MM.1S (cell line): ENCODE measurements around the gene PPME1.

ENCODE experiments used
- DNase-seq: peaks from one replicate; pipeline ENCODE4 v3.0.0-alpha.2; 2015
- H2AFZ ChIP-seq: fragments of 300-600 bp; sonication (generic); 2 replicates; pipeline ENCODE4 v1.6.0; 2016; ENCODE audit warnings: antibody characterized with exemption, low read length
- H3F3A ChIP-seq: fragments of 300-600 bp; sonication (generic); 2 replicates; pipeline ENCODE4 v1.6.1; 2016; ENCODE audit warnings: mild to moderate bottlenecking, antibody characterized with exemption, low read length, moderate library complexity, mixed read lengths; ENCODE audit not compliant: insufficient read depth
- H3K27ac ChIP-seq: fragments of 300-600 bp; sonication (generic); 2 replicates; pipeline ENCODE4 v1.5.1; 2016; ENCODE audit warnings: mild to moderate bottlenecking, low read length
- H3K27me3 ChIP-seq: fragments of 300-600 bp; sonication (generic); replicated peaks from 2 replicates; pipeline ENCODE4 v1.6.0; 2016; ENCODE audit warnings: low read length; ENCODE audit not compliant: insufficient read depth
- H3K36me3 ChIP-seq: fragments of 300-600 bp; sonication (generic); replicated peaks from 2 replicates; pipeline ENCODE4 v1.6.1; 2016; ENCODE audit warnings: mild to moderate bottlenecking, low read length, mixed read lengths; ENCODE audit not compliant: insufficient read depth
- H3K4me1 ChIP-seq: fragments of 300-600 bp; sonication (generic); 2 replicates; pipeline ENCODE4 v1.6.1; 2016; ENCODE audit warnings: low read length, mixed read lengths
- H3K4me2 ChIP-seq: fragments of 300-600 bp; sonication (generic); 2 replicates; pipeline ENCODE4 v1.6.0; 2016; ENCODE audit warnings: low read depth, low read length
- H3K4me3 ChIP-seq: fragments of 300-600 bp; sonication (generic); 2 replicates; pipeline ENCODE4 v1.5.1; 2016; ENCODE audit warnings: low read length, mixed read lengths
- H3K79me2 ChIP-seq: fragments of 300-600 bp; sonication (generic); 2 replicates; pipeline ENCODE4 v1.6.1; 2016; ENCODE audit warnings: mixed run types, low read length, mixed read lengths
- H3K9ac ChIP-seq: fragments of 300-600 bp; sonication (generic); 2 replicates; pipeline ENCODE4 v1.6.1; 2016; ENCODE audit warnings: low read length, mixed read lengths
- H3K9me2 ChIP-seq: fragments of 300-600 bp; sonication (generic); replicated peaks from 2 replicates; pipeline ENCODE4 v1.6.1; 2016; ENCODE audit warnings: mild to moderate bottlenecking, low read length, mixed read lengths; ENCODE audit not compliant: insufficient read depth
- H3K9me3 ChIP-seq: fragments of 300-600 bp; sonication (generic); replicated peaks from 2 replicates; pipeline ENCODE4 v1.6.1; 2016; ENCODE audit warnings: mild to moderate bottlenecking, low read length, mixed read lengths; ENCODE audit not compliant: insufficient read depth
- H4K20me1 ChIP-seq: fragments of 300-600 bp; sonication (generic); 2 replicates; pipeline ENCODE4 v1.6.1; 2016; ENCODE audit warnings: mild to moderate bottlenecking, low read length, moderate library complexity, mixed read lengths; ENCODE audit not compliant: insufficient read depth
- CTCF ChIP-seq: fragments of 300-600 bp; sonication (generic); IDR thresholded peaks from 2 replicates; pipeline ENCODE4 v1.5.1; 2016; ENCODE audit warnings: antibody characterized with exemption, low read length, mixed read lengths
- EZH2 ChIP-seq: fragments of 300-600 bp; sonication (generic); optimal IDR thresholded peaks from 2 replicates; pipeline ENCODE3; 2017; ENCODE audit warnings: low read depth, mild to moderate bottlenecking, antibody characterized with exemption, low read length, mixed read lengths
- EZH2phosphoT487 ChIP-seq: fragments of 300-600 bp; sonication (generic); IDR thresholded peaks from 2 replicates; pipeline ENCODE4 v1.6.1; 2018; ENCODE audit warnings: antibody characterized with exemption, low read length

PPME1 gene

GRCh38 chr11:74171630-74171968, 510 bp downstream of the PPME1 start:
- H3K4me2 ChIP-seq: peak overlapping the region; percentile 85
- no peaks in the 10 kb centered on the region for H4K20me1 ChIP-seq
- H3F3A ChIP-seq: 0 out of 2 replicates have a peak, but pooled peaks cover 4% of the 10 kb centered on the region
- peak overlapping the region; percentile 74 for H3K9ac ChIP-seq
- no peaks in the 10 kb centered on the region for H3K27me3 ChIP-seq
- peaks cover 4% of the 10 kb centered on the region; the same call in 1 of the 2 replicates for H3K36me3 ChIP-seq
- no peak for TF ChIP-seq EZH2
- no peak for TF ChIP-seq EZH2phosphoT487
- no peak for TF ChIP-seq CTCF
- H2AFZ ChIP-seq: peak overlapping the region; percentile 91
- DNase-seq: no peak
- H3K4me1 ChIP-seq: peaks cover 6% of the 10 kb centered on the region; the same call in 1 of the 2 replicates
- H3K9me3 ChIP-seq: no peaks in the 10 kb centered on the region
- H3K9me2 ChIP-seq: no peaks in the 10 kb centered on the region
- H3K27ac ChIP-seq: peak overlapping the region; percentile 62; the same call in 1 of the 2 replicates
- peak overlapping the region; percentile 90 for H3K4me3 ChIP-seq
- peaks cover 45% of the 10 kb centered on the region for H3K79me2 ChIP-seq

DNA sequence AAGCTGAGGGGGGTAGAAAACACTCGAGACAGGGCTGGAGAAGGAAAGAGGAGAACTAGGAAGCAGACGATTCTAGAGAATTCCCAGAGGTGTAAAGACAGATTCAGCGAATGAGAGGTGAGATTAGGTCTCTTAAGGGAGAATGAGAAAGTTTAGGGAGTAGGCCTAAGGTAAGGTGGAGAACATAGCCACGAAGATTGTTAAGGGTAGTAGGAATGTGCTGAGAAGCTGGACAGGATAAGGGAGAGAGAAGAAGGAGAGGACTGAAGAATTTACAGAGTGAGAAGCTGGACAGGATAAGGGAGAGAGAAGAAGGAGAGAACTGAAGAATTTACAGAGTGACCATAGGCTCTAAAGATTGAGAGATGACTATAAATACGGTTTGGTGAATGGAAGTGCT, 908 bp downstream of the PPME1 start:
- TF ChIP-seq CTCF: no peak
- no peak for TF ChIP-seq EZH2
- H3F3A ChIP-seq: 0 out of 2 replicates have a peak, but pooled peaks cover 4% of the 10 kb centered on the region
- H3K9me2 ChIP-seq: no peaks in the 10 kb centered on the region
- no peaks in the 10 kb centered on the region for H4K20me1 ChIP-seq
- peak overlapping the region; percentile 91; the same call in 1 of the 2 replicates for H2AFZ ChIP-seq
- no peaks in the 10 kb centered on the region for H3K27me3 ChIP-seq
- H3K9ac ChIP-seq: peak overlapping the region; percentile 74; the same call in 1 of the 2 replicates
- DNase-seq: no peak
- H3K36me3 ChIP-seq: peaks cover 4% of the 10 kb centered on the region; the same call in 1 of the 2 replicates
- peaks cover 42% of the 10 kb centered on the region for H3K79me2 ChIP-seq
- H3K4me2 ChIP-seq: peak overlapping the region; percentile 85
- peak overlapping the region; percentile 90 for H3K4me3 ChIP-seq
- H3K4me1 ChIP-seq: peaks cover 6% of the 10 kb centered on the region; the same call in 1 of the 2 replicates
- H3K27ac ChIP-seq: no peak overlapping the region
- no peaks in the 10 kb centered on the region for H3K9me3 ChIP-seq

GRCh38 chr11:74175920-74176319, 4.8 kb downstream of the PPME1 start:
- Histone ChIP-seq H3K4me1 (no peaks in the 10 kb centered on the region; the same call in 1 of the 2 replicates), H3K27ac (no peak overlapping the region), H3K36me3 (no peaks in the 10 kb centered on the region), H3F3A (no peaks in the 10 kb centered on the region), H3K9ac (no peak overlapping the region), H3K4me2 (no peak overlapping the region), H3K9me3 (no peaks in the 10 kb centered on the region), H2AFZ (no peak overlapping the region), H3K4me3 (no peak overlapping the region), H3K79me2 (peaks cover 24% of the 10 kb centered on the region), H3K27me3 (no peaks in the 10 kb centered on the region), H3K9me2 (no peaks in the 10 kb centered on the region), H4K20me1 (no peaks in the 10 kb centered on the region)
- TF ChIP-seq EZH2phosphoT487 (no peak), CTCF (no peak), EZH2 (no peak)
- DNase-seq: no peak
